Calu3 (cell line): ENCODE measurements around the gene GHR. TPM values are rescaled to one million over a fixed set of nuclear protein-coding genes. Genes with fewer than 3 reads are reported as not detected.

Experiments used
- BruUV-seq: library from RNA; stranded (reverse); fragments of 400-500 nt; replicated peaks from 2 replicates; lab custom pipeline; 2021; lab: Mats Ljungman, UMichigan
- CTCF ChIA-PET: fragments of 300-600 bp; sonication (Branson Sonifier 250); formaldehyde crosslinking; loops from one replicate; lab custom pipeline; 2022; ENCODE audit warnings: antibody characterized with exemption; lab: Charles Lee
- DNase-seq: peaks from one replicate; pipeline ENCODE4 v3.0.0; 2022
- H3K27ac Mint-ChIP-seq: one replicate; pipeline ENCODE4 v1.8.0; 2022; ENCODE audit warnings: mixed read lengths; ENCODE audit not compliant: unreplicated experiment
- H3K27me3 Mint-ChIP-seq: one replicate; pipeline ENCODE4 v1.8.0; 2022; ENCODE audit warnings: mixed read lengths; ENCODE audit not compliant: unreplicated experiment
- H3K36me3 Mint-ChIP-seq: one replicate; pipeline ENCODE4 v1.8.0; 2022; ENCODE audit warnings: mild to moderate bottlenecking, moderate library complexity, mixed read lengths; ENCODE audit not compliant: insufficient read depth, unreplicated experiment
- H3K4me1 Mint-ChIP-seq: one replicate; pipeline ENCODE4 v1.8.0; 2022; ENCODE audit warnings: mild to moderate bottlenecking, low read depth, mixed read lengths; ENCODE audit not compliant: unreplicated experiment
- H3K4me3 Mint-ChIP-seq: one replicate; pipeline ENCODE4 v1.8.0; 2022; ENCODE audit warnings: mild to moderate bottlenecking, low read depth, moderate library complexity, mixed read lengths; ENCODE audit not compliant: unreplicated experiment
- H3K9me3 Mint-ChIP-seq: one replicate; pipeline ENCODE4 v1.8.0; 2022; ENCODE audit warnings: low read depth, mixed read lengths; ENCODE audit not compliant: unreplicated experiment
- CTCF ChIP-seq: fragments of 200-600 bp; IDR thresholded peaks from one replicate; pipeline ENCODE4 v1.8.0; 2022; ENCODE audit warnings: antibody characterized with exemption; ENCODE audit not compliant: unreplicated experiment
- intact Hi-C: fragments of 100-400 bp; cut with micrococcal nuclease; formaldehyde crosslinking; loops from one replicate; pipeline ENCODE4 v1.10.0; 2022; ENCODE audit not compliant: unreplicated experiment
- total RNA-seq: library from RNA; stranded (reverse); gene quantifications from 2 replicates; pipeline ENCODE4 v1.2.3, GENCODE V29; 2022

The GHR gene
- total RNA-seq, 1 experiment from 2014 or later, result 0.45 TPM

DNA sequence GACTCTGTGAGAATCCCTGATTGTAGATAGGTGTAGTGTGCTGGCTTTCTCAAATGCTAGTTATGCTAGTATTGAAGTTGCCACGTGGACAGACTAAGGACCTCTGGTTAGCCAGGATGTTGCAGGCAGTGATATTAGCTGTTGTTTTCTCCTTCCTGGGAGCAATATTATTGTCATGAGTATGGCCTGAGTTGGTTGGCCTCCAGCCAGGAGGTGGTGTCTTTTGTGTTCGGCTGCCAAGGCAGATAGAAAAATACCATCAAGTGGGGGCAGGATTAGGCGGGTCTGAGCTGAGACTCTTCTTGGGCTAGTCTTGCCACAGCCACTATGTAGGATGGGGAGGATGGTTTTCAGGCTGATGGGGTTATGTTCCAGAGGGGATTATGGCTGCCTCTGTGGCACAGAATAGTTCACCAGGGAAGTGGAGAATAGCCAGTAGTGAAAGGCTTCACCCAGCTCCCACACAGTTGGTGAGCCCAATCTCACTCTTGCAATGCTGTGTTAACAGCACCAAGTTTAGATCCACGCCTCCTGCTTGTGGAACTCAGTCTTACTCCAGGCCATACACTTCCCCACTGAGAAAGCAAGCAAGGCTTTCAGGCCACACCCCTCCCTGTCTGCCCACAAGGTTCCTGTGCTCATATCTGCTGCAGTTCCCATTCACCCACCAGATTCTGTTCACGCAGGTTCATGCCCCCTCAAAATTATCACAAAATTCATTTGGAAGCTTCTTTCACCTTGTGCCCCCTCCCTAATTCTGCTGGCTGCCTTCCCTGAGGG lies 31.2 kb downstream of the GHR start:
- Mint-ChIP-seq H3K4me3 (no peak overlapping the region), H3K9me3 (no peaks in the 10 kb centered on the region), H3K27ac (no peak overlapping the region), H3K4me1 (no peaks in the 10 kb centered on the region), H3K27me3 (no peaks in the 10 kb centered on the region), H3K36me3 (no peaks in the 10 kb centered on the region)
- CTCF ChIA-PET, result no interaction called here
- no peak for DNase-seq
- TF ChIP-seq CTCF, result no peak
- intact Hi-C loops, result no loop called here
- no TSS peak for BruUV-seq

DNA sequence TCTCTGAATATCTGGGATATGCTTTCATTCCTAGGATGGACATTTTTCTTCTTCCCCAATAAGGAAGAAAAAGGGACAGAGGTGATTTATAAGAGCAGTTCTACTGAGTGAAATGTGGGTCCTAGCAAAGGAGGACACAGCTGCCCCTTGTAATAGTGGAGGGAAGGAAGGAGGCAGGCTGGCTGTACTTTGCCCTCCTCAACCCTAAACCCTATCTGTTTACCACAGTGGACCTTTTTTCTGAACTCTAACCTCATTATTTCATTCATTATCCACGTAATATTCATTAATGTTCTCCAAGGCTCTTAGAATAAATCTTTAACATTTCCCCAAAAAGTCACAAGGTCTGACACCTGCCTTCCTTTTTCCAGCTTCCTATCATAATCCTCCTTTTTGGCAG lies 37.8 kb downstream of the GHR start:
- Mint-ChIP-seq H3K9me3 (no peaks in the 10 kb centered on the region), H3K27ac (no peak overlapping the region), H3K4me3 (no peak overlapping the region), H3K4me1 (no peaks in the 10 kb centered on the region), H3K27me3 (peaks cover 10% of the 10 kb centered on the region), H3K36me3 (no peaks in the 10 kb centered on the region)
- TF ChIP-seq CTCF, result no peak
- no TSS peak for BruUV-seq
- intact Hi-C loops, result no loop called here
- CTCF ChIA-PET, result no interaction called here
- no peak for DNase-seq

- BruUV-seq, result no TSS peak
- H3K27ac Mint-ChIP-seq, result no peak overlapping the region
- no peaks in the 10 kb centered on the region for H3K4me1 Mint-ChIP-seq
- intact Hi-C loops, result no loop called here
- no peaks in the 10 kb centered on the region for H3K36me3 Mint-ChIP-seq
- no peaks in the 10 kb centered on the region for H3K9me3 Mint-ChIP-seq
- TF ChIP-seq CTCF, result no peak
- no peak for DNase-seq
- CTCF ChIA-PET, result no interaction called here
- H3K27me3 Mint-ChIP-seq, result peaks cover 14% of the 10 kb centered on the region
- H3K4me3 Mint-ChIP-seq, result no peak overlapping the region
These were observed 38.3 kb downstream of the GHR start for GRCh38 chr5:42461507-42461906.

GRCh38 chr5:42462083-42462482 lies 38.8 kb downstream of the GHR start:
- DNase-seq, result no peak
- Mint-ChIP-seq H3K27me3 (peaks cover 14% of the 10 kb centered on the region), H3K4me1 (no peaks in the 10 kb centered on the region), H3K4me3 (no peak overlapping the region), H3K36me3 (no peaks in the 10 kb centered on the region), H3K27ac (no peak overlapping the region), H3K9me3 (no peaks in the 10 kb centered on the region)
- CTCF ChIA-PET, result no interaction called here
- BruUV-seq, result no TSS peak
- intact Hi-C loops, result no loop called here
- no peak for TF ChIP-seq CTCF
